ENCODE data around the gene CIZ1.
A peak's percentile ranks its signal among the peaks of the same experiment; 100 is the strongest.

Gene CIZ1

DNA sequence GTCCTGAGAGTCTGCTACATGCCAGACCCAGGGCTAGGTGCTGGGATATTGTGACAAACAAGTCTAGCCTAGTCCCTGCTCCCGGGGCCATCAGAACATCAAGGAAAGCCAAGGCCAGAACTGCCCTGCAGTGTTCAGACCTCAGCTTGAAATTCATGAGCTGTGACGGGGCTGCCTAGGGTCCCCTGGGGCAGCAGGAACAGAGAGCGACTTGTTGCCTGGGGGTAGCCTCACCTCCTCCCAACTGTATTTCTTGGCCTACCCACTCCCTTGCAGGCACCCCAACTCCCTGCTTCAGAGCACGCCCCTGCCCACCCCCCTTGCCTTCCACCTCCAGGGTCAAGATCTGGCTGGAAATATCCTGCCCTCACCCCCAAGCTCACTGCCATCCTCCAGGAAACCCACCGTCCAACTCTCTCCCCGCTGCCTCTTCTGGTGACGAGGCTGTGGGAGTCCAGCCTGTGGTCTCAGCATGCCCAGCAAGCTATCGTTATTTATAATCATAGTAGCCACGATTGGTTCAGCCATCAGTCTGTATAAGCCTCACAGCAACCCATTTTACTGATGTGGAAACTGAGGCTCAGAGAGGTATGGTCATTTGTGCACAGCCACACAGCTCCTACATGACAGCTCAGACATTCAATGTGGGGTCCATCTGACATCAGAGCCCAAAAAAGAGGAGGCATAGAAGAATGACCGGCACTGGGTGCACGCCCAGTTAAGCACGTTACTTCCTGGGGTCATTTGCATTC, 22.6 kb upstream of the CIZ1 start:
- no peak for DNase-seq

DNA sequence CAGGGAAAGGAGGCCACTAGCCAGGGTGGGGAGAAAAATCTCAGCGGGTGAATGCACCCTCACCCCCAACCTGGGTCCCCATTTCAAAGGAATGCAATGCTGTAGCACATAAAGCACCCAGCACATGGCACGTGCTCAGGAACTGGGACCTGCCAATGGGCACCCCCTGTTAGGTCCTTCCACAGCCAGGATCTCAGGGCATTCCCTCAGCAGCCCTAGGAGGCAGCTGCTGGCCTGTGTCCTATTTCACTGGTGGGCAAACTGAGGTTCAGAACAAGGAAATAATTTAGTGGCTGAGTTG, 20.6 kb upstream of the CIZ1 start:
- no peak for DNase-seq

DNA sequence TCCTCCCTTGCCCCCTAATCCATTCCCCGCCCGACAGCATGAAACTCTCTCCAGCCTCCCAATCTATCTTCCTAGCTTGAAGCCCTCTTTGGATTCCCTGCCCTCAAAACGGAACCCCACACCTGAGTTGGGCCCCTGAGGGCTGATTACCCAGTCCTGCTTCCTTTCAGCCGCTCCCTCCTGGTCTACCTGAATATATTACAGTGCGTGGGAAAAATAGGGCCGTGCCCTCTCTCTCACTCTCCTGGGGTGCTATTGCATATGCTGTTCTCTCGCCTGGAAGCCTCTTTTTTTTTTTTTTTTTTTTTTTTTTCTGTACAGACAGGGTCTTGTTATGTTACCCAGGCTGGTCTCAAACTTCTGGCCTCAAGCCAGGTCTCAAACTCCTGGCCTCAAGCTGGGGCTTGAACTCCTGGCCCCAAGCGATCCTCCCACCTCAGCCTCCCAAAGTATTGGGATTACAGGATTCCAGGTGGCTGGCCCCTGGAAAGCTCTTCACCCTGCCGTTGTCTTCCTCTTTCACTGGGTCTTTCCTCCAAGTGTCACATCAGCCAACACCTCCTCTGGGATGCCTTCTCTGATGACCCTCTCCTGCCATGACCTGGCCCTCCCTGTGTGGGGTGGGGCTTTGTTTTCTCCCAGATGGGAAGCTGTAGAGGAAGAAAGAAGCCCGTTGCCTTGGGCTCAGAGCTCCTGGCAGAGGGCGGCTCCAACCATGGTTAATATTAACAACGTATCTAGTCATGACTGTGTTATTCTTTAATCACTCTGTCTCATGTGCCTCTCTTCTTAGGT, 20.0 kb upstream of the CIZ1 start:
- no peak for DNase-seq

DNA sequence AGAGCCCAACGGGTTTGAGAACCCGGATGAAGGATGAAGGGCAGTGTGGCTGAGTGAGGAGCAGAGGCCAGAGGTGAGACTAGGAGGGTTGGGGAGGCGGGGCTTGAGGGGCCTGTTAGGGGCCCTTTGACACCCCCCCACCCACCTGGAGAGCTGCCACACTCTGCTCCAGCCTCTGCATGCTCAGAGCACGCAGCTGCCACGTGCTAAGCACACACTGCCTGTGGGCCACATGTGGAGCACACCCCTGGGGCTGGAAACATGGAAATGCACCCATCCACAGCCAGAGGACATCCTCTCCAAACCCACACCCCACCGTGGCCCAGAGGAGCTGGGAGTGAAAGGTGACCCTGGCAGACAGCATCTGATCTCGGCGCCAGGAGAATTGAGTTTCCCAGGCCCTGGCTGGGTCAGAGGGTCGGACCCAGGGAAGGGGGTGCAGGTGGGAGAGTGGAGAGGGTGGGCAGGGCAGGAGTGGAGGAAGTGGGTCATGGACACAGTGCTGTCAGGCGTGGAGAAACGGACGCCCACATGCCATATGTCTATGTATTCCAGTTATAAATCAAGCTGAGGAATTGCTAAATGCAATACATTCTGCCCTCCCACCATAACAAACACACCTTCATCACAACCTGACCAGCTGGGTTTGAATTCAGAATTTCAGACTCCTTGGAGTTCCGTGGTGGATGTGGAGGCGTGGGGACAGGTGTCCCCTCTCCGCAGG, 17.7 kb upstream of the CIZ1 start:
- DNase-seq, result no peak

DNA sequence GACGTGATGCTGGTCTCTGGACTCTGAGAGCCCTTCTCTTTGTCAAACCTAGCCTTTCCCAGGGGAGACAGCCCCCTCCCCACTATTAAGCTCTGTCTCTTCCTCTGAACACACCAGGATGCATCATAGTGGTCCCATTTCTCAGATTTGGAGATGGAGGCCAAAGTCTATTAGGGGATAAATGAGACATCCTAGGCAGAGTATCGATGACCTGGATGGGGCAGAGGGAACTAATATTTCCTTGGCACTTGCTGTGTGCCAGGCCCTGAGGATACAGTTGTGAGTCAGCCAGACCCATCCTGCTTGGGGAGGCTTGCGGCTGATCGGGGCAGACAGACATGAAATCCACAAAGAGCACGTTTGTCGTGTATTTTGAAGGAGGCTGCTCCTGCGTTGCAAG, 17.0 kb upstream of the CIZ1 start:
- DNase-seq, result no peak

DNA sequence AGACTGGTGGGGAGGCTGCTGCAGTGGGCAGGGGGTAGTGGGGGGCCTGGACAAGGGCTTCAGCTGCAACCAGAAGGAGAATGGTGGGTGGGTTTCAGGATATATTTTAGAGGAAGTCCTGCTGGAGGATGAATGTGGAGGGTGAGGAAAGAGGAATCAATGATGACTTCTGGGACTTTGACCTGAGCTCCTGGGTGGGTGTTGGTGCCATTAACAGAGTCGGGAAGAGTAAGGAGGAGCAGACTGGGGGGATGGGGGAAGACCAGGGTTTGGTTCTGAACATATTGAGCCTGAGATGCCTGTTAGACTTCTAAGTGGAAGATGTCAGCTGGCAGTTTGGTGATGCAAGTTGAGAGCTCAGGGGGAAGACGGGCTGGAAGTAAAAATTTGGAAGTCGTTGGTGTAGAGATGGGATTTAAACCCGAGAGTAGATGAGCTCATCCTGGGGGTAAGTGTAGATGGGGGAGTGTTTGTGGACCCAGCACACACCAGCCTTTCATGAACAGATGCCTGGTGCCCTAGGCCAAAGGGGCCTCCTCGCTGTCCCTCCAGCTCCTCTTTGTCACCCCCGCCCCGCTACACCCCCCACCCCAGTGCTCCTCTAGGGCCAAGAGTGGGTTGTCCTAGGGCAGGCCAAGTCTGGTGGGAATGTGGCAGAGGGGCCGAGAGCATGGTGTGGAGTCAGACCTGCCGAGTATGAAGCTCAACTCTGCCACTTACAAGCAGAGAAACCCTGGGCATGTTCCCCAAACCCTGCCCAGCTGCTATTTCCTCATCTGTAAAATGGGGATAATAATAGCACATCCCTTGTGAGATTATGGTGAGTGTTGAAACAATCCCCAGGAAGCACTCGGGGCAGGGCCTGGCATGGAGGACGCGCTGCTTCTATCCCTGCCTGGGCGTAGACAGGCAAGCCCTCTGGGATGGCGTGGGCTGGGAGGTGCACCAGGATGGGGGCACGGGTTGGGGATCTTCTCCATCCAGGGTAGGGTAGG, 15.8 kb upstream of the CIZ1 start:
- DNase-seq, result no peak

DNA sequence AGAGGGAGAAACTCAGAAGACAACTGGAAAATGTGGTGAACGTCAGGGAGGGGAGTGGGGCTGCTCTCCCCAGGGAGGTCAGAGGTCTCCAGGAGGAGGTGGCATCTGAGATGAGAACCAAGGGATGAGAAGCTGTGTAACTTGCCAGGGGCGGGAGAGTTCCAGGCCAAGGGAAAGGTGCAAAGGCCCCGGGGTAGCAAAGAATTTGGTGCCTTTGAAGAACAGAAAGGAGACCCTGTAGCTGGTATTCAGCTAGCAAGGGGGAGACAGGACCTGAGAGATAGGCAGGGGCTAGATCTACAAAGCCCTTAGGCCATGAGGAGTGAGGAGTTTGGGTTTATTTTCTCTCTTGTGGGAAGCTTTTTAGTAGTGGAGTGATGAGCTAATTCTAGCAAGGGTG, 15.1 kb upstream of the CIZ1 start:
- DNase-seq, result no peak

DNA sequence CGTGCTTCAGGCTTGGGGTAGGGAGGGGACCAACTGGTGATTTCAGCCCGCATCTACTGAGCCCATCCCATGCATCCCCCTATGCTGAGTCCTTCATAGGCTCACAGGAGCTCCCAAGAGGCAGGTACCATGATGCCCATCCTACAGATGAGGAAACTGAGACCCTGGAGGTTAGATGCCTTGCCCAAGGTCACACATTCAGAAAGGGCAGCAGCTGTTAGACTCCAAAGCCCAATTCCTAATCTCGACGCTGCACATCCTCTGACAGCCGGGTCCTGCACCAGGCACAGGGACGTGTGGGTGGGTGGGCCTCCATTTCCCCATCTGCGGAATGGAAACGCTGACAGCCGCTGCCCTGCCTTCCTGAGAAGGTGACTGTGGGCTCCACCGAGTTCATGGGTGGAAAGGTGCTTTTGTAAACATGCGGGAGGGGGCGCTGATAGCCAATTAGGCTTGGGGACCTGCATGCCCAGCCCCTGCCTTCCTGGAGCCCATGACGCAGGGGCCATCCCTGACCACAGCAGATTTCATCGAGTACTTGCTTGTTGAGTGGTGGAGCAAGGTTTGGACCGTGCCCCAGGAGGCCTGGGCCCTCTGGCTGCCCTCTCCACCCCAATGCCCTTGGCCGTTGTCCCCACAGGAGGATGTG, 14.0 kb upstream of the CIZ1 start:
- DNase-seq, result no peak

DNA sequence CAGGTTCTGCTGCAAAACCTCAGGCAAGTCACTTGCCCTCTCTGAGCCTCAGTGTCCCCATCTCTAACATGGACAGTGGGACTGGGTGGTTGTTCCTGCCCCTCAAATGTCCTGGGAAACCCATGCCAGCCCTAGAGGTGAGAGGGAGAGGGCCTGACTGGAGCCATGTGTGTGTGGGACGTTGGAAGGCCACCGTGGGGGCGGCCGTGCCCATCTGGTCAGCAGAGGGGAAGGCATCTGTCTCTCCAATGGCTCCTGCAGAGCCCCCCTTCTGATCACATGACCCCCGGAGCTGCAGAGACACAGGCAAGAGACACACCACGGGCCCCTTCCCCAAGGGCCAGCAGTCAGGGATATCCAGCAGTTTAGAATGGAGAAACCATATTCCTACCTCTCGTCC, 13.5 kb upstream of the CIZ1 start:
- DNase-seq, result no peak

DNA sequence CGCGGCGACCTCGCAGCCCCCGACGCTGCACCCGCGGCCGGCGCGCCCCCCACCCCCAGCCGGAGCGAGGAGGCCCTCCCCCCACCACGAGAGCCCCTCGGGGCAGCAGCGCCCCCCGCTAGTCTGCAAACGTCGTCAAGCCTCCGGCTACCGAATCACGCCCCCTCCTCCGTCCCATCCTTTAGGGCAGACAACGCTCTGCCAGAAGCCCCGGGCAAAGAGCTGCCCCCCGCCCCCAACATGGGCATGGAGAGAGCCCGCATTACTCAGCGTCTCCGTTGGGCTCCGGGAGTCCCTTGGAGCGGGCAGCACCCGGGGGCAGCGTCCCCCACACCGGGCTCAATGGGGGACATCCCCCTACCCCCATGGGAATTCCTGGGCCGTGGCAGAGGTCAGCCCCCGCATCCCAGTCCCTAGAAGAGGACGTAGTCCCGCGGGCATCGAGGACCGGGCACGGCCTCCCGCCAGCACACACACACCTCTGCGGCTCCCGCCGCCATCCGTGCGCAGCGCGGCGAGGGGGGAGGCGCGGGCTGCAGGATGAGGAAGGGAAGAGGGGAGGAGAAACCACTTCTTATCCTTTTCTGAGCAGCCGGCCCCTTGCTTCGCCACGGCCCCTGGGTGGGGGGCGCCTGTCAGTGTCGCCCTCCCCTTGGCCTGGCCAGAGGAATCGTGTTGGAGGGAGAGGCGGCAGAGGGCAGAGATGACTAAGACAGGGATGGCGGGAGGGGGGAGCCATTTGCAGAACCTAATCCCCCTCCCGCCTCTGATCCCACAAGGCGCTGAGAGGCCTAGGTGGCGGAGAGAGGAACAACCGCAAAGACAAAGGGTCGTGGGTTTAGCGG, 12.6 kb upstream of the CIZ1 start:
- no peak for DNase-seq

DNA sequence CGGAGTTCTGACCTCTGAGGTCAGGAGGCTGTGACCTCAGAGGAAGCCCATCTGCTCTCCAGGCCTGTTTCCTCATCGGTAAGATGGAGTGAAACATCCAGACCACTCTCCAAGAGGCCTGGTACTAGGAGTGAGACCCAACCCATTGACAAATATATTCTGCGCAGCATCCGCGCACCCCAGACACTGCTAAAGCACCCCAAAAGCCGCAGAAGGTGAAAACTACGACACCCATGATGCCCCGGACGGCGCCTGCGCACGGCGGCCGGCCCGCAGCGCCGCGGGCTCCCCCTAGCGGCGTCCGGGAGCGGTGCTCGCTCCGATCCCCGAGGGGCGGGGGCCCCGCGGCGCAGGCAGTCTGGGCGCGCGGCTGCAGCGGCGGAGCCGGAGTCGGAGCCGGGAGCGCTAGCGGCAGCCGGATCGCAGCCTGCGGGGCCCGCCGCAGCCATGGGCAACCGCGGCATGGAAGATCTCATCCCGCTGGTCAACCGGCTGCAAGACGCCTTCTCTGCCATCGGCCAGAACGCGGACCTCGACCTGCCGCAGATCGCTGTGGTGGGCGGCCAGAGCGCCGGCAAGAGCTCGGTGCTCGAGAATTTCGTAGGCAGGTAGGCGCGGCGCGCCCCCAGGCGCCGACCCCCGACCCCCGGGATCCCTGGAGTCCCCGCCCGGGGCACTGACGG, 11.8 kb upstream of the CIZ1 start, which contains the start of gene DNM1:
TSS of gene DNM1 (plus strand) at position 356 of the 683 bp plus-strand sequence. CDS start at position 448, 92 bp downstream.
- peak; percentile 66 for DNase-seq

DNA sequence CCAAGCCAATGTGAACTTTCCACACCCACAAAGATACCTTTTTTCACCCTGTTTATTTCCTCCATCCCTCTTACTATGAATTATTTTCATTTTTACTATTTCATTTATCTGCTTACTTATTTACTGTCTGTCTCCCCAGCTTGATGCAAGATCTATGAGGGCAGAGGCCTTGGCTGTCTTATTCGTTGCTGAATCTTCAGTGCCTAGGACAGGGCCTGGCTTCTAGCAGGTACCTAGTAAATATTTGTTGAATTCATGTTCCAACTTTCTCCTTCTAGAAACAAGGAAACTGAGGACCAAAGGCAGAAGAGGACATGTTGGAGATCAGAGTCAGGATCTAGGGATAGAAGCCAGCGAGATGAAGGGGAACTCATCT, 11.3 kb upstream of the CIZ1 start:
- no peak for DNase-seq

DNA sequence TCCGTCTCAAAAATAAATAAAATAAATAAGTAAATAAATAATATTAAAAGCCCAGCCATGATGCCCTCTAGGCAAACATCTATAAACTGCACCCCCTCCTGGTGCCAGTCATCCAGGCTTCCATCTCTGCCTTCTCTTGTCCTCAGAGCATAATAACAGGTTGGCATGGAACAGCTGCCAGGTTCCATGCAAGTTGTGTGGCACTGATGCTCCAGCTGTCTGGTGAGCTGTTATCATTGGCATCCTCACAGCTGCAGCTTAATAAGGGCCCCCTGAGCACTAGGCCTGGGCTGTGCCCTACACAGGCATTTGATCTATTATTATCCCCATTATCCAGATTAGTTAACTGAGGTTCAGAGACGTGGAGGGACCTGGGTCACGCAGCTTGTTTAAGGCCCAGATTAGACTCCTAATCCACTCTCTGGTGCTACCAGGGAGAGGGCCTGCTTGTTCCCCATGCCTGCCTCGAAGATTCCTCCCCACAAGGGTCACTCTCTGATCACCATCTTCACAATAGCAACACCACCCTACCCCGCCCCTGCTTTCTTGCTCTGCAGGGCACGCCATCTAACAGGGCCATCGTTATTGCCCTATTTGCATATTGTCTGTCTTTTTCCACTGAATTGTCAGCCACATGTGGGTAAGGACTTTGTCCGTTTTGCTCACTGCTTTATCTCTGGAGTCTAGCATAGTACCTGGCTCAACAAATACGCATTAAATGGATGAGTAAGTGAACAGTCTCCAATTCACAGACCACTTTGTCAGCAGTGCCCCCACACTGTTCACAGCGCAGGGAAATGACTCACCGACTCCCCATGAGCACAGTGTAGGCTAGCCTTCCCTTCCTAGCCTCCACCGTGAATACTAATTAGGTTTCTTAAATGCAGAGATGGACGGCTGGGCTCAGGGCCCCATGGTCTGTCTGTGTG, 10.3 kb upstream of the CIZ1 start:
- no peak for DNase-seq

DNA sequence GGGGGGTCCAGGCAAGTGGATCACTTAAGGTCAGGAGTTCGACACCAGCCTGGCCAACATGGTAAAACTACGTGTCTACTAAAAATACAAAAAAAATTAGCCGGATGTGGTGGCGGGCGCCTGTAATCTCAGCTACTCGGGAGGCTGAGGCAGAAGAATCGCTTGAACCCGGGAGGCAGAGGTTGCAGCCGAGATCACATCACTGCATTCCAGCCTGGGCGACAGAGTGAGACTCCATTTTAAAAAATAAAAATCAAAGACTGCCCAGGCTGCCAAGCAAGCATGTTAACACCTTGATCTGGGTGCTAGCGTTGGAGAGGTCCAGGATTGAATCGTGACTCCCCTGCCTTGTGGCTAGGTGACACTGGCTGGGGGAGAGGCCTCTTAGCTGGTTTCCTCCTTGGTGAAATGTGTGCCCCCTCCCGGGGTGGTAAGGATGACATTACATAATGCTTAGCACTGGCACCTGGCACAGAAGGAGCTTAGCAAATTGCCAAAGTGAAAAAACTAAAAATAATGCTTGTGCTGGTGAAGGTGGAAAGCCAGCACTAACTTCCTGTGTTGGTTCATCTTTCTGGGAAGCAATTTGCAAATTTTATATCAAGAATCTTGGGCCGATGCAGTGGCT, 2.2 kb upstream of the CIZ1 start:
- DNase-seq, result no peak

DNA sequence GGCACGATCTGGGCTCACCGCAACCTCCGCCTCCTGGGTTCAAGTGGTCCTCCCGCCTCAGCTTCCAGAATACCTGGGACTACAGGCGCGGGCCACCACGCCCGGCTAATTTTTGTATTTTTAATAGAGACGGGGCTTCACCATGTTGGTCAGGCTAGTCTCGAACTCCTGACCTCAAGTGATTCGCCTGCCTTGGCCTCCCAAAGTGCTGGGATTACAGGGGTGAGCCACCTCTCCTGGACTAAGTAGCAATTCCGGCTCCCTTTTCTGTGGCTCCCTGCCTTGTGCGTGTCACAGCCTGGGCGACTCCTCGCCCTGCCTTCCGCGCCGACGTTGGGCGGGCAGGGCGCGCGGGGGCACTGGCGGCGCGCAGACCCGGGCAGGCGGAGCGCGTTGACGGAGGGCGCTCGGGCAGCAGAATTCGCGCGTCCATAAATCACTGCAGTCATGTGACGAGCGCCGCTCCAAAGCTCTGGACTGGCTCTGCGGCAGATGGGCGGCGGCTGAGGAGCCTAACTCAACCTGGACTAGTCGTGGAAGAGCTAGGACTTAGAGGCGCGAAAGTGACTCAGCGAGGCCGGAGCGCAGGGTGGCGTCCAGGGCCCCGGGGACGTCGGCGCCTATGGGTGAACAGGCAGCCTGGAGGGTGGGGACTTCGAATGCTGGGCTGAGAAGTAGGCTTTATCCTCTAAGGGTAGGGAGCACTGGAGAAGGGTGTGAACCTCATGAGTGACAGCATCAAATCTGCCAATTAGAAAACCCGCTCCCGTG, 1.4 kb upstream of the CIZ1 start:
- DNase-seq, result no peak

DNA sequence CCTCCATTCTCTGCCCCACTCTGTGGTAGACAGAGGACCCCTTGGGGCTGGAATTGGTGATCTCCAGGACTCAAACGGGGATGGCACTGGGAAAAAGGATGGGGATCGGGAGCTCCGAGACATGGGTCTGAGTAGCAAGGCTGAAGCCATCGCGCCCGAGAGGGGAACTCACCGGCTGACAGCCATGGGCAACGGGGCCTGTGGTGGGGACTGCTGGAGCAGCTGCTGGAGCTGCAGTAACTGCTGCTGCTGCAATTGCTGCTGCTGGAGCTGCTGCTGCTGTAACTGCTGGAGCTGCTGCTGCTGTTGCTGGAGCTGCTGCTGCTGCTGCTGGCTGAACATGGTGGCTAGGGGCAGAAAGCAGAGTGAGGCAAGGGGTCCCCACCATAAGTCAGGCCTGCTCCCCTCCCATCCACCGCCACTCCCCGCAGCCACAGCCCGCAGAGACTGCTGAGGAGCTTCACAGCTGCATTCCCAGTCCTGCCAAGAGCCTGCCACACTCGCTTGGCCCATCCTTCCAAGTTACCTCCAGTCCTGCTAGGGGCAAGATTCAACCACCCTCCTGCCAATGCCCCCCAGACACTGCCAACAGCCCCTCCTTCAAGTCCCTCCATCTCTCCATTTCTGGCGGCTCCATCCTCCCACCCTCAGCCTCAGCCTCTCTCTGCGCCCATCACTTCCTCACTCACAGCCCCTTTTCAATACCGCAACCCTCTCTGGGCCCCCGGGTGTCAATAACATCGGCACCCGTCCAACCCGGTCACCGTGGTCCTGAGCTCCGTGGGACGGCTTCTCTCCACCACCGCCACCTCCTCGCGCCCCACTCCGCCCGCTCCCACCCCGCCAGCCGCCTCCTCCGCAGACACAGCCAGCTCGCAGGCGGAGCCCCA, 611 bp downstream of the CIZ1 start:
- DNase-seq, result no peak

DNA sequence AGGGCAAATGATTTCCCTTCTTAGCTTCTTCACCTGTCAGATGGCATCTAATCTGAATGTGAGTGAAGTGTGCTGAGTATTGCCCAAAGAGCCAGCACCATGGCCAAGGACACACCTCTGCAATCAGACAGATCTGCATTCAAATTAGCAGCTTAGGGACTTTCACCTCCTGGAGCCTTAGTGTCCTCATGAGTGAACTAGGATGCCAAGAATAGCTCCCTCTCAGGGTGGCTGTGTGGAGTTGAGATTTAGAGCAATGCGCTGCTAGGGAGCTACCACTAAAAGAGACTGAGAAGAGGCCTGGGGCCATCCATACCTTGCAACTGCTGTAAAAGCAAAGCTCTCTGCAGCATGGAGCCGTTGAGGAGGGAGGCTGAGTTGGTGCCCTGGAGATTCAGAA, 1.4 kb downstream of the CIZ1 start:
- no peak for DNase-seq
